HFF-Myc (cell line): ENCODE results near the gene CTSO.
A peak's percentile ranks its signal among the peaks of the same experiment; 100 is the strongest.

Source experiments
- DNase-seq: peaks from one replicate; pipeline ENCODE4 v3.0.0-alpha.2; 2011; ENCODE audit warnings: low read depth; ENCODE audit errors: extremely low read depth
- H3K4me3 ChIP-seq: replicated peaks from 2 replicates; pipeline ENCODE4 v1.5.1; 2011; ENCODE audit warnings: low read depth, mild to moderate bottlenecking, control low read depth, low read length
- CTCF ChIP-seq: IDR thresholded peaks from 2 replicates; pipeline ENCODE4 v1.5.1; 2012; ENCODE audit warnings: mild to moderate bottlenecking, low read depth, low read length, control low read depth; ENCODE audit errors: missing control alignments

CTSO gene

DNA sequence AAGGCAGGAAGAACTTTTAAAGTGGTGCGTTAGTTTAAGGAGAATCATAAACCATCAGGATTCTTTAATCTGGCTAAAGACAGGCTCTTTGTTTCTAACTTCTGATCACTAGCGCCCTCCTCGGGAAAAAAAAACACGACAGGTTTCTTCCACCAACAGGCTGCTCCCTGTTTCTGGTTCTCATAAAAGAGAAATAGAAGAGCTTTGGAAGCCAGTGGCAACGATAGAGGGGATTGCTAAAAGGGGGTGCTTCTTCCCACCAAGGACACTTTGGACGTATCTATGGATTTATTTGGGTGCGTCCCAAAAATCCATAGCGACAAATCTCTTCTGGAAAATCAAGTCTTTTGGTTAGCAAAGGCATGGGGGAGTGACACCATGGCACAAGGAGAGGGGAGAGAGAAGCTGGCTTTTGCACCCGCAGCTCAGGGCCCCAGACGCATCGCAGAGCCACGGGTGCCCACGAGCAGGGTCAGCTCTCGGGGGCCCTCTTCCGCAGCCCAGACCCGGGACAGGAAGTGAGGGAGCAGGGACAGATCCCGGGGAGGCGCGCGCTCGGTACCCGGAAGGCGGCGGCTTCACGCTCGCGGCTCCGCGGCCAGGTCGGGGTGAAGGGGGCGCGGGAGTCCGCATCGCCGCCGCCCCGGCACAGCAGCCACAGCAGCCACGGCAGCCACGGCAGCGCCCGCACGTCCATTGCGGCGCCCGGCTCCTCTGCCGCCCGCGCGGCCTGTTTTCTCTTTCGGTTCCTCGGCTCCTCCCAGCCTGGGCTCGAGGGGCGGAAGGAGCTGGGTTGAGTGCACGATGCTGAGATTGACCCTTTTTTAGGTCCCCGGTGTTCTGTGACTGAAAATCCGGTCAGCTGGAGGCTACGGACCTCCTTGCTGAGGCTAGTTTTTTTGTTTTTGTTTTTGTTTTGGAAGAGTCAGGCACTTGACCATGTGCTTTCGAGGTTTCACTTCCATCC lies at the start of gene CTSO:
Gene CTSO, minus strand, starts transcription at position 716 of the 967 bp plus-strand sequence. Its CDS starts 19 bp downstream, at position 697.
- DNase-seq: peak; percentile 63
- TF ChIP-seq CTCF: peak; percentile 44

DNA sequence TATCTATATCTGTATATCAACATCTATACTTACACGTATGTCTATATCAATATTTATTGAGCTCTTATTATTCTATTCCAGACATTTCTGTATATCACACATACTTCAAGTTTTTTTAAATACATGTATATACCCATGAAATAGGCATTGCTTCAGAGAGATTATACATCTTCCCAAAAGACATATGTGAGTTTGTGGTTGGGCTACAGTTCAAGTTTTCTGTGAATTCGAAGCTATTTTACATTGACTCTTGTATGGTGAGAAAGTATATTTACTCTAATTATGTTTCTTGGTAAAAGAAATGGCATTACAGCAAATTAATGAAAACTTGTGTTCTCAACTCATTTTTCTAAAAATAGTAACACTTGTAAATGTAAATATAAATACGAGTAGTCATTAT lies 46.8 kb upstream of the CTSO start:
- DNase-seq: no peak
- no peak for TF ChIP-seq CTCF
- no peak overlapping the region for H3K4me3 ChIP-seq

More for the DNA sequence above, at the start of gene CTSO:
- peak within 1 kb of the TSS; percentile 51 for H3K4me3 ChIP-seq

DNA sequence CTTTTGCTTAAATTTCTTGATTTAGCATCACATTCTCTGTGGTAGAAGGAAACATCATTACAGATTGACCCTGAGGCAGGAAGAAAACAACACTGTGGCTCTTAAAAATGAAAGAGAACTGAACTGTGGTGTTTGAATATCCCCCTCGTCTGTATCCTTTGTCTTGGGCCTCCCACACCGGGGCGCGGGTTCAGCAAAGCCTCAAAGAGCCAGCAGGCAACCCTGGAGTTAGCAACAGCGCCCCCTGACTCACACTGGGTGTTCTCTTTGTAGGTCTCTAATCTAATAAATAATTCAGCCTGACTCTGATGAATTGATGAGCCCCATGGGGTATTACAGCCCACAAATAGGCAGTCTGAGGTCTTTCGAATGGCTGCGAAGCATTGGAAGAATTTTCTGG lies 46.1 kb upstream of the CTSO start:
- no peak for TF ChIP-seq CTCF
- no peak for DNase-seq
- H3K4me3 ChIP-seq: no peak overlapping the region

- TF ChIP-seq CTCF: no peak
- DNase-seq: no peak
Measured at GRCh38 chr4:155995069-155995468, 41.4 kb upstream of the CTSO start.

DNA sequence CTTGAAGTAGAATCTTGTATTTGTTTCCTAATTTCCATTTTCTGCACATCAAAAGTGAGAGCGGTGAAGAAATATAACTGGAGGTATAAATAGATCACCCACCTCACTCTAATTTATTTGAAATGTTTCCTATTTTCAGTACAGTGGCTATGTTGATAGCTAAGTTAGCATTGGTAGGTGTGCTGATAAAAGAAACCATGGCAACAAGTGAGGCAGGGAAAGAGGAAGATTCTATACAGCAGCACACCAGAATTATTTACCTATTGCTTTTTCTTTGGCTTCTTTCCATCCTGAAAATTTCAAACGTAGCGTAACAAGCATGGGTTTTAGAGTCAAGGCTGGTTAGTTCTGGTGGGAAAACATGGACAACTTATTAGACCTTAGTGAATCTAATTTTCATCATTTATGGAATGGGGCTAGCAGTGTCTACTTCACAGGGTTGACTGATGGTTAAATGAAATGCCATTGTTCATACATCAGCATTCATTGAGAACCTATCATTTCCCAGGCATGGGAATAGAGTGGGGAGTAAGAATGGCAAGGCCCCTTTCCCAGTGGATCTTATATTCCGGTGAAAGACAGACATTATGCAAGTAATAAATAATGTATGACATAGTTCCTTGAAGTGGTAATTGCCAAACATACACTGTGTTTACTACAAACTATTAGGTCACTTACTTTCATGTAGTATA lies 30.6 kb upstream of the CTSO start:
- no peak overlapping the region for H3K4me3 ChIP-seq
- TF ChIP-seq CTCF: no peak
- no peak for DNase-seq

More at GRCh38 chr4:155995069-155995468, 41.4 kb upstream of the CTSO start:
- H3K4me3 ChIP-seq: no peak overlapping the region

DNA sequence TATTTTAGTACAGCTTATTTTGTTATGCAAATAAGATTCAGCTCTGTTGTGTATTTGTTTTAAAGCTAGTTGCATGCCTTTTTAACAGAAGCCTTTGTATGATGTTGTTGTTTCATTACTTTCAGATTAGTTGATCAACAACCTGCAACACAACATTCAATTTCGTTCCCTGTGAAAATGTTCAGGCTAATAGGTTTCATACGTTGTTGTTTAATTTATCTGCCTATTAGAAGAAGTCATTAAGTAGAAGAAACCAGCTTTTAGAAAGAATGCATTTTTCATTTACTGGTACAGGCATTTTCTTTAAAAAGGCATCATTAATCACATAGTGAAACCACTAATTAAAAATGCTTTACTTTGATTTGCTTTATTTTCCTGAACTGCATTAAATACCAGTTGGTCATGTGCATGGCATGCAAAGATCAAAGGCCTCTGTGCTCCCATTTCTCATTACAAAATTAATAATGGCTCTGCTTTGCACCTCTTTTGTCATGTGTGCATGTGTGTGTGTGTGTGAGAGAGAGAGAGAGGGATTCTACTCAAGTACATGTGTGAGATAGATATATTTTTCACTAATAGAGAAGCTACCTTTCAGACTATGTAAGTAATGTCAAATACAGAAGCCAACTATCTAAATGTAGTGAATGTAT lies 29.2 kb upstream of the CTSO start:
- H3K4me3 ChIP-seq: no peak overlapping the region
- TF ChIP-seq CTCF: no peak
- DNase-seq: no peak
